ENCODE results near the gene DDX31.
A peak's percentile ranks its signal among the peaks of the same experiment; 100 is the strongest.

Gene DDX31

DNA sequence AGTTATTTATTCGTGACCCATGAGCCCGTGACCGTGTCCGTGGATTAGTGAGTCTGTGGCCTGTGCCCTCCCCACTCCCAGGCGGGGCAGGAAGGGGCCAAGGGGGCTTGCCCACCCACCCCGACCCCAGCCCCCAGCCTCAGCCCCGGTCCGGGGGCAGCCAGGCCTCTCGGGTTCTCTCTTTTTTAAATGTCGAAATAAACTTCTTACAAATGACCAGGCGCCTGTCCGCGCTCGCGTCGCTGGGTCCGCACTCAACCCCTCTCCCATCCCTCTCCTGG lies 79.8 kb downstream of the DDX31 start:
- peaks cover 5 to 86% (median 47%) of the 10 kb centered on the region in 5 experiments for H3K27me3 ChIP-seq (replicated peaks in 2 of 5; ENCODE audit: control insufficient read depth in 4 of 5, insufficient read depth in 5 of 5, low read length in 4 of 5)
- ChIA-PET CTCF (interaction anchor here (1.5 kb wide), 1 partner anchor 13 kb away, joined by 3 read pairs; no protein-coding TSS in a partner anchor), POLR2A (interaction anchor here (0.6 kb wide), 1 partner anchor 858 kb away, joined by 7 read pairs; no protein-coding TSS in a partner anchor)
- WGBS (ENCODE audit: insufficient coverage), result 8% methylated on average over 13 of the region's 17 CpGs
- peaks cover 0 to 23% (median 14%) of the 10 kb centered on the region in 4 experiments for H3K4me1 ChIP-seq (ENCODE audit: control extremely low read depth in 1 of 4, control insufficient read depth in 4 of 4, insufficient read depth in 4 of 4, low read length in 3 of 4)
- no peak for DNase-seq
- peaks cover 2 to 16% (median 9%) of the 10 kb centered on the region in 4 experiments for H3K36me3 ChIP-seq (ENCODE audit: control insufficient read depth in 4 of 4, insufficient read depth in 4 of 4, low read length in 3 of 4)
- H3K9me3 ChIP-seq (ENCODE audit: control extremely low read depth in 1 of 5, control insufficient read depth in 4 of 5, insufficient read depth in 2 of 5, low read depth in 1 of 5, low read length in 4 of 5), result no peaks in the 10 kb centered on the region
- no peak overlapping the region for H3K4me3 ChIP-seq (ENCODE audit: control insufficient read depth in 1 of 7, extremely low read depth in 1 of 7, insufficient read depth in 4 of 7, low read depth in 2 of 7, low read length in 6 of 7)
- no peak overlapping the region for H3K27ac ChIP-seq (ENCODE audit: insufficient read depth in 1 of 2, low read depth in 1 of 2, low read length in 2 of 2, poor library complexity in 1 of 2, severe bottlenecking in 2 of 2)

DNA sequence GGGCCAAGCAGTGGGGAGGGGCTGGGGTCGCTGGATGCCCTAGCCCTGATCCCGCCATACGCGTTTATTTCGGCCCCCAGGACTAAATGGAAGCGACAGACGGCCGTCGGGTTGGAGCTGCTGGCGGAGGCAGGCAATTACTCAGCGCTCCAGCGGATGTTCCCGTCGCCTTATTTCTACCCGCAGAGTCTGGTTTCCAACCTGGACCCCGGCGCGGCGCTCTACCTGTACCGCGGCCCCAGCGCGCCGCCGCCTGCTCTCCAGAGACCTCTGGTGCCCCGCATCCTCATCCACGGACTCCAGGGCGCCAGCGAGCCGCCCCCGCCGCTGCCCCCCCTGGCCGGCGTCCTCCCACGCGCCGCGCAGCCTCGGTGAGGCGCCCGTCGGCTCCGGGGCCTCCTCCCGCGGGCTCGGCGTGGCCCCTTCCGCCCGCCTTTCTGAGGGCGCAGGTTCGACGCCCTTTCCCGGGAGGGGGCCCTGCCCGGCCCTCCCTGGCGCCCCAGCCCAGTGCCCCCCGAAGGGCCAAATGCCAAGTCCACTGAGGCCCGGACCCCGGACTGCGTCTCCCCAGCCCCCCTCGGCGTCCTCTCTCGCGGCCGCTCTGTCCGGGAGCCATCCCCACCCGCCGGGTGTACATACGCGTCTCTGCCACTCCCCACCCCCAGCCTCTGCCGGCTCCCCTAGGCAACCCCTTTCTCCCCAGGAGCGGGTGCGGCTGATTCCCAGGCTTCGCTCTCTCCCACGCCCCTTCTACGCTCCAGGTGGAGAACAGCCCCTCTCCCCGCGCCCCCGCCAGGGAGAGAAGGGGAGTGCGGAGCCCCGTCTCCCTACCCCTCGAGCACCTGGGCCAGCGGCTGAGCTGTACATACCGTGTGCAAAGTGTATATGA lies 80.4 kb downstream of the DDX31 start:
- CTCF ChIA-PET, result interaction anchor here (1.5 kb wide), 1 partner anchor 13 kb away, joined by 3 read pairs; no protein-coding TSS in a partner anchor
- H3K27me3 ChIP-seq (replicated peaks in 2 of 5; ENCODE audit: control insufficient read depth in 4 of 5, insufficient read depth in 5 of 5, low read length in 4 of 5), result peaks cover 5 to 92% (median 50%) of the 10 kb centered on the region in 5 experiments
- no peak overlapping the region for H3K27ac ChIP-seq (ENCODE audit: insufficient read depth in 1 of 2, low read depth in 1 of 2, low read length in 2 of 2, poor library complexity in 1 of 2, severe bottlenecking in 2 of 2)
- DNase-seq, result no peak
- H3K9me3 ChIP-seq (ENCODE audit: control extremely low read depth in 1 of 5, control insufficient read depth in 4 of 5, insufficient read depth in 2 of 5, low read depth in 1 of 5, low read length in 4 of 5), result no peaks in the 10 kb centered on the region
- peaks cover 1 to 10% (median 6%) of the 10 kb centered on the region in 4 experiments for H3K36me3 ChIP-seq (ENCODE audit: control insufficient read depth in 4 of 4, insufficient read depth in 4 of 4, low read length in 3 of 4)
- H3K4me1 ChIP-seq (ENCODE audit: control extremely low read depth in 1 of 4, control insufficient read depth in 4 of 4, insufficient read depth in 4 of 4, low read length in 3 of 4), result peaks cover 0 to 23% (median 14%) of the 10 kb centered on the region in 4 experiments
- POLR2A ChIA-PET, result interaction anchor here (0.6 kb wide), 1 partner anchor 857 kb away, joined by 7 read pairs; no protein-coding TSS in a partner anchor
- H3K4me3 ChIP-seq (ENCODE audit: control insufficient read depth in 1 of 7, extremely low read depth in 1 of 7, insufficient read depth in 4 of 7, low read depth in 2 of 7, low read length in 6 of 7), result no peak overlapping the region
- 3% methylated on average over 71 of the region's 83 CpGs for WGBS (ENCODE audit: insufficient coverage)

DNA sequence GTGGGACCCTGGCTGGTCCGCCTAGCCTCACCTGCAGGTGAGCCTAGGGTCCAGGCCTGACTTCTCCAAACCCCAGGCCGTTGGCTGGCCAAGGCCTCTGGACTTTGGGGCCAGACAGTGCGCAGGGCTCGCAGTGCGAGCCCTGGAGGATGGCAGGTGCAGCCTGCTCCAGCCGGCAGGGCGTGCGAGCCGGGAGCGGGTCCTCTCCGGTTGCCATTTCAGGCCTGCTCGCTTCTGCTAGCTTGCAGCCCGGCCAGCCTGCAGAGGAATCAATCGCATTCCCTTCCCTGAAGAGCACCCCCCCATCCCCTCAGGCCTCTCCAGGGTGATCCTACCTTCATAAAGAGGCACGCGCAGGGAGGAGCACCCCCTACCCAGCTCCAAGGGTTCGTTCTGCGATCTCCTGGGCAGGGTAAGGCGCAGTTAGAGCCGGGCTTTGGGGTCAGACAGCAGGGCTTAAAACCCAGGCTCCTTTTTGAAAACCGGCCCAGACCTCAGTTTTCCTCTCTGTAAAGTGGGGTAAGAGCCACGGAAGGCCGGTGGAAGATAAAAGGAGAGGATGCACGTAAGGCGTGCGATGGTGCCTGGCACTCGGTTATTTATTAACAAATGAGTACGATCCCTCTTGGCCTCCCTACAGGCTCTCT lies 81.2 kb downstream of the DDX31 start:
- 12% methylated on average over 18 of the region's 28 CpGs for WGBS (ENCODE audit: insufficient coverage)
- Histone ChIP-seq H3K27ac (ENCODE audit: insufficient read depth in 1 of 2, low read depth in 1 of 2, low read length in 2 of 2, poor library complexity in 1 of 2, severe bottlenecking in 2 of 2) (no peak overlapping the region), H3K9me3 (ENCODE audit: control extremely low read depth in 1 of 5, control insufficient read depth in 4 of 5, insufficient read depth in 2 of 5, low read depth in 1 of 5, low read length in 4 of 5) (no peaks in the 10 kb centered on the region), H3K4me1 (ENCODE audit: control extremely low read depth in 1 of 4, control insufficient read depth in 4 of 4, insufficient read depth in 4 of 4, low read length in 3 of 4) (peaks cover 0 to 23% (median 14%) of the 10 kb centered on the region in 4 experiments), H3K27me3 (replicated peaks in 2 of 5; ENCODE audit: control insufficient read depth in 4 of 5, insufficient read depth in 5 of 5, low read length in 4 of 5) (peaks cover 5 to 98% (median 55%) of the 10 kb centered on the region in 5 experiments), H3K36me3 (ENCODE audit: control insufficient read depth in 4 of 4, insufficient read depth in 4 of 4, low read length in 3 of 4) (peaks cover 0 to 5% (median 3%) of the 10 kb centered on the region in 4 experiments), H3K4me3 (ENCODE audit: control insufficient read depth in 1 of 7, extremely low read depth in 1 of 7, insufficient read depth in 4 of 7, low read depth in 2 of 7, low read length in 6 of 7) (no peak overlapping the region)
- POLR2A ChIA-PET, result no interaction called here
- CTCF ChIA-PET, result no interaction called here
- DNase-seq, result no peak

DNA sequence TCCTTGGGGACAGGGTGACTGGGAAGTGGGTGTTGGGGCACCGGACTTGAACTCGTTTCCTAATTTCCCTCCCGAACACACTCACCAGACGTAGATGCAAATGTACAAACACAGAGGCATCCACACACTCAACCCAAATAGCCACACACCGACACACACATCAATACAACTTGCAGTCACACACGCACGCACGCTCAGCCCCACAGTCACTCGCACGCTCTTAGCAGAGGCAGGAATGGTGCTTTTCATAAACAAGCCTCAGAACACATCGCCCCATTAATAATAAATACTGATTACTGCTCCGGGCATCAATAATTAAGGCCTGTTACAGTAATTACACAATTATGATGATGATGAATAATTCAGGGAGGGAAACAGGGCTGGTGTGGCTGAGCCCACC lies 81.7 kb downstream of the DDX31 start:
- Histone ChIP-seq H3K9me3 (ENCODE audit: control extremely low read depth in 1 of 5, control insufficient read depth in 4 of 5, insufficient read depth in 2 of 5, low read depth in 1 of 5, low read length in 4 of 5) (no peaks in the 10 kb centered on the region), H3K27ac (ENCODE audit: insufficient read depth in 1 of 2, low read depth in 1 of 2, low read length in 2 of 2, poor library complexity in 1 of 2, severe bottlenecking in 2 of 2) (no peak overlapping the region), H3K27me3 (replicated peaks in 2 of 5; ENCODE audit: control insufficient read depth in 4 of 5, insufficient read depth in 5 of 5, low read length in 4 of 5) (peaks cover 5 to 98% (median 60%) of the 10 kb centered on the region in 5 experiments), H3K4me3 (ENCODE audit: control insufficient read depth in 1 of 7, extremely low read depth in 1 of 7, insufficient read depth in 4 of 7, low read depth in 2 of 7, low read length in 6 of 7) (no peak overlapping the region), H3K4me1 (ENCODE audit: control extremely low read depth in 1 of 4, control insufficient read depth in 4 of 4, insufficient read depth in 4 of 4, low read length in 3 of 4) (peaks cover 0 to 23% (median 14%) of the 10 kb centered on the region in 4 experiments), H3K36me3 (ENCODE audit: control insufficient read depth in 4 of 4, insufficient read depth in 4 of 4, low read length in 3 of 4) (peaks cover 0 to 2% (median 0%) of the 10 kb centered on the region in 4 experiments)
- no peak for DNase-seq
- 16% methylated on average over 7 of the region's 12 CpGs for WGBS (ENCODE audit: insufficient coverage)
- POLR2A ChIA-PET, result no interaction called here
- CTCF ChIA-PET, result no interaction called here

DNA sequence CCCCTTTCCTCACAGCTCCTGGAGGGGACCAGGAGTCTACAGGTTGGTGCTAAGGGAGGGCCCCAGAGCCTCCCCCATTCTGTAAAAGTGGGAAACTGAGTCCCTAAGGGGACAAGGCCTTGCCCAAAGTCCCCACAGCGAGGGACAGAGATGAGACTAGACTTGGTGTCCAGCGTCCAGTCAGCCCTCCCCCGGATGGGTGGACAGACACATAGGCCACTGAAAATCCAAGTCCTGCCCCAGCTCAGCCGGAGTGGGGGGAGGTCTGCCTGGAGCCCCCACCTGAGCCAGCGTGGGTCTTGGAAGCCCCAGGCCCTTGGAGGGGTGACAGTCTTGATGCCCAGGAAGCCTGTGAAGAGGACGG lies 82.2 kb downstream of the DDX31 start:
- CTCF ChIA-PET, result interaction anchor here (1.0 to 2.1 kb wide), 3 partner anchors 10 to 212 kb away, joined by 3 to 9 read pairs (median 5); no protein-coding TSS in a partner anchor
- WGBS (ENCODE audit: insufficient coverage), result 12% methylated on average over 6 of the region's 6 CpGs
- peaks cover 5 to 100% (median 60%) of the 10 kb centered on the region in 5 experiments for H3K27me3 ChIP-seq (replicated peaks in 2 of 5; ENCODE audit: control insufficient read depth in 4 of 5, insufficient read depth in 5 of 5, low read length in 4 of 5)

DNA sequence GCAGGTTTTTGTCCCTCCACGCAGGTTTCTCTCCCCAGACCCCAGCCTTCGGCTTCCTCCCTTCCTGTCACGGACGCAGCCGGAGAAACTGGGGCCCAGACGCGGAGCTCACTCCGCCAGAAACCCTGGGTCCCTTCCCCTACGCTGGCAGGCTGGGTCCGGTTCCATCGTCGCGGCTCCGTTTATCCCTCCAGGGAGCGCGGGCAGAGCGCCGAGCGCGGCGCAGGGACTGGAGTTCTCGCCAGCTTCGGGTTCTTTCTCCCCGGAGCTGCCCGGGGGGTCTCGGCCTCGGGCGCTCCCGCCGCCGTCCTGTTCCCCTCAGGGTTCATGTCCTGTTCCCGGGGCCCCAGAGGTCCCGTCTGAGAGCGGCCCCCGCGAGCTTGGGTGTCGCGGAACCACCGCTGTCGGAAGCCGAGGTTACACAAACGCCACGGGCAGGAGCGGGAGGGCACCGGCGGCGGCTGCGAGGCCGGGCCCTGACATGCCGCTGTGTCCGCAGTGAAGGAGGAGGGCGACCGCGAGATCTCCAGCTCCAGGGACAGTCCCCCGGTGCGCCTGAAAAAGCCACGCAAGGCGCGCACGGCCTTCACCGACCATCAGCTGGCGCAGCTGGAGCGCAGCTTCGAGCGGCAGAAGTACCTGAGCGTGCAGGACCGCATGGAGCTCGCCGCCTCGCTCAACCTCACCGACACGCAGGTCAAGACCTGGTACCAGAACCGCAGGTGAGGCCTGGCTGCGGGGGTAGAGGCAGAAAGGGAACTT lies 82.8 kb downstream of the DDX31 start:
- Histone ChIP-seq H3K36me3 (ENCODE audit: control insufficient read depth in 4 of 4, insufficient read depth in 4 of 4, low read length in 3 of 4) (no peaks in the 10 kb centered on the region), H3K27ac (ENCODE audit: insufficient read depth in 1 of 2, low read depth in 1 of 2, low read length in 2 of 2, poor library complexity in 1 of 2, severe bottlenecking in 2 of 2) (no peak overlapping the region), H3K27me3 (replicated peaks in 2 of 5; ENCODE audit: control insufficient read depth in 4 of 5, insufficient read depth in 5 of 5, low read length in 4 of 5) (peaks cover 5 to 100% (median 60%) of the 10 kb centered on the region in 5 experiments), H3K4me1 (ENCODE audit: control extremely low read depth in 1 of 4, control insufficient read depth in 4 of 4, insufficient read depth in 4 of 4, low read length in 3 of 4) (peaks cover 0 to 23% (median 14%) of the 10 kb centered on the region in 4 experiments), H3K9me3 (ENCODE audit: control extremely low read depth in 1 of 5, control insufficient read depth in 4 of 5, insufficient read depth in 2 of 5, low read depth in 1 of 5, low read length in 4 of 5) (no peaks in the 10 kb centered on the region), H3K4me3 (ENCODE audit: control insufficient read depth in 1 of 7, extremely low read depth in 1 of 7, insufficient read depth in 4 of 7, low read depth in 2 of 7, low read length in 6 of 7) (no peak overlapping the region)
- 3% methylated on average over 53 of the region's 74 CpGs for WGBS (ENCODE audit: insufficient coverage)
- POLR2A ChIA-PET, result no interaction called here
- peak in 1 of 3 donors; percentile 41 for DNase-seq
- CTCF ChIA-PET, result interaction anchor here (0.6 to 2.1 kb wide), 5 partner anchors 10 to 213 kb away, joined by 3 to 9 read pairs (median 3); no protein-coding TSS in a partner anchor

More for the DNA sequence above, 82.2 kb downstream of the DDX31 start:
- H3K36me3 ChIP-seq (ENCODE audit: control insufficient read depth in 4 of 4, insufficient read depth in 4 of 4, low read length in 3 of 4), result no peaks in the 10 kb centered on the region
- no peak overlapping the region for H3K4me3 ChIP-seq (ENCODE audit: control insufficient read depth in 1 of 7, extremely low read depth in 1 of 7, insufficient read depth in 4 of 7, low read depth in 2 of 7, low read length in 6 of 7)
- no peaks in the 10 kb centered on the region for H3K9me3 ChIP-seq (ENCODE audit: control extremely low read depth in 1 of 5, control insufficient read depth in 4 of 5, insufficient read depth in 2 of 5, low read depth in 1 of 5, low read length in 4 of 5)
- no peak for DNase-seq
- no peak overlapping the region for H3K27ac ChIP-seq (ENCODE audit: insufficient read depth in 1 of 2, low read depth in 1 of 2, low read length in 2 of 2, poor library complexity in 1 of 2, severe bottlenecking in 2 of 2)
- H3K4me1 ChIP-seq (ENCODE audit: control extremely low read depth in 1 of 4, control insufficient read depth in 4 of 4, insufficient read depth in 4 of 4, low read length in 3 of 4), result peaks cover 0 to 23% (median 14%) of the 10 kb centered on the region in 4 experiments
- POLR2A ChIA-PET, result no interaction called here
